IMR-90 (cell line): ENCODE results near the gene OR4D11. TPM values are rescaled to one million over a fixed set of nuclear protein-coding genes. Genes with fewer than 3 reads are reported as not detected.

Source experiments
- ATAC-seq: fragments of 200-7000 bp; cut with Tn5 transposase; 2 replicates; pipeline ENCODE4 v1.9.1; 2020; ENCODE audit warnings: low read depth, mild to moderate bottlenecking, moderate library complexity
- BruUV-seq: library from RNA; stranded (reverse); fragments of 400-500 nt; replicated peaks from 2 replicates; lab custom pipeline; 2021; lab: Mats Ljungman, UMichigan
- CTCF ChIA-PET: fragments of 300-600 bp; formaldehyde crosslinking; extraction: SDS; loops from one replicate; lab custom pipeline; 2021; ENCODE audit warnings: antibody characterized with exemption; lab: Yijun Ruan, JAX
- POLR2A ChIA-PET: fragments of 300-600 bp; sonication (Branson Sonifier 250); formaldehyde crosslinking; loops from one replicate; lab custom pipeline; 2022; ENCODE audit warnings: antibody characterized with exemption; ENCODE audit not compliant: unreplicated experiment; lab: Charles Lee
- DNase-seq: peaks from one replicate; pipeline ENCODE4 v3.0.0; 2013
- H2AFZ ChIP-seq: replicated peaks from 2 replicates; pipeline ENCODE3; 2013; ENCODE audit warnings: low read length, mild to moderate bottlenecking; ENCODE audit not compliant: poor library complexity
- H2AK5ac ChIP-seq: 2 replicates; pipeline ENCODE4 v1.6.1; 2013; ENCODE audit warnings: low read depth, low read length, inconsistent platforms
- H2AK9ac ChIP-seq: replicated peaks from 2 replicates; pipeline ENCODE3; 2013; ENCODE audit warnings: mild to moderate bottlenecking, low read depth, low read length, moderate library complexity; ENCODE audit not compliant: poor library complexity
- H2BK120ac ChIP-seq: 2 replicates; pipeline ENCODE4 v1.6.1; 2013; ENCODE audit warnings: low read depth, low read length, inconsistent platforms
- H2BK15ac ChIP-seq: 3 replicates; pipeline ENCODE4 v1.6.1; 2013; ENCODE audit warnings: low read depth, low read length, inconsistent platforms
- H2BK20ac ChIP-seq: 2 replicates; pipeline ENCODE4 v1.6.1; 2013; ENCODE audit warnings: low read depth, mild to moderate bottlenecking, inconsistent platforms, low read length, moderate library complexity
- H2BK5ac ChIP-seq: 2 replicates; pipeline ENCODE4 v1.6.1; 2013; ENCODE audit warnings: mild to moderate bottlenecking, low read depth, low read length, inconsistent platforms; ENCODE audit not compliant: poor library complexity, severe bottlenecking
- H3K14ac ChIP-seq: replicated peaks from 2 replicates; pipeline ENCODE4 v1.6.1; 2013; ENCODE audit warnings: low read depth, low read length, inconsistent platforms
- H3K18ac ChIP-seq: 2 replicates; pipeline ENCODE4 v1.6.1; 2013; ENCODE audit warnings: low read depth, low read length, control low read depth
- H3K23ac ChIP-seq: 2 replicates; pipeline ENCODE4 v1.6.1; 2013; ENCODE audit warnings: low read depth, low read length, inconsistent platforms
- H3K27ac ChIP-seq: 2 replicates; pipeline ENCODE4 v1.5.1; 2013; ENCODE audit warnings: mild to moderate bottlenecking, control low read depth, low read length; ENCODE audit not compliant: insufficient read depth
- H3K27me3 ChIP-seq: 2 replicates; pipeline ENCODE4 v1.6.1; 2013; ENCODE audit warnings: low read length; ENCODE audit not compliant: control insufficient read depth, insufficient read depth
- H3K36me3 ChIP-seq: 2 replicates; pipeline ENCODE4 v1.6.1; 2013; ENCODE audit warnings: low read length, mixed read lengths; ENCODE audit not compliant: control insufficient read depth, insufficient read depth
- H3K4ac ChIP-seq: 2 replicates; pipeline ENCODE4 v1.6.1; 2013; ENCODE audit warnings: low read depth, low read length, inconsistent platforms
- H3K4me1 ChIP-seq: 2 replicates; pipeline ENCODE4 v1.6.1; 2013; ENCODE audit warnings: low read length, mixed read lengths; ENCODE audit not compliant: control insufficient read depth, insufficient read depth
- H3K4me2 ChIP-seq: 2 replicates; pipeline ENCODE4 v1.6.1; 2013; ENCODE audit warnings: low read depth, mild to moderate bottlenecking, control low read depth, low read length, moderate library complexity
- H3K4me3 ChIP-seq: 2 replicates; pipeline ENCODE4 v1.5.1; 2013; ENCODE audit warnings: low read depth, mild to moderate bottlenecking, control low read depth, low read length, moderate library complexity; ENCODE audit not compliant: insufficient read depth
- H3K56ac ChIP-seq: 2 replicates; pipeline ENCODE4 v1.6.1; 2013; ENCODE audit warnings: low read length, inconsistent platforms; ENCODE audit not compliant: insufficient read depth; ENCODE audit errors: extremely low read depth
- H3K79me1 ChIP-seq, 2 experiments: 2 replicates each; pipeline ENCODE4 v1.6.1; 2013; ENCODE audit warnings: low read length in 2 of 2, inconsistent platforms in 1 of 2, low read depth in 1 of 2
- H3K9ac ChIP-seq: 2 replicates; pipeline ENCODE4 v1.6.1; 2013; ENCODE audit warnings: low read depth, low read length, control low read depth
- H3K9me1 ChIP-seq: 2 replicates; pipeline ENCODE4 v1.6.1; 2013; ENCODE audit warnings: low read length, inconsistent platforms; ENCODE audit not compliant: insufficient read depth
- H3K9me3 ChIP-seq: 2 replicates; pipeline ENCODE4 v1.6.1; 2013; ENCODE audit warnings: low read length; ENCODE audit not compliant: control insufficient read depth, insufficient read depth
- H4K20me1 ChIP-seq: 2 replicates; pipeline ENCODE4 v1.6.1; 2013; ENCODE audit warnings: low read length, inconsistent platforms; ENCODE audit not compliant: insufficient read depth
- H4K5ac ChIP-seq: 2 replicates; pipeline ENCODE4 v1.6.1; 2013; ENCODE audit warnings: mild to moderate bottlenecking, low read depth, low read length, control low read depth
- H4K8ac ChIP-seq, 2 experiments: 2 replicates each; pipeline ENCODE4 v1.6.1; 2013; ENCODE audit warnings: low read depth in 2 of 2, low read length in 2 of 2, control low read depth in 1 of 2, inconsistent platforms in 1 of 2
- H4K91ac ChIP-seq: 2 replicates; pipeline ENCODE4 v1.6.1; 2013; ENCODE audit warnings: low read depth, low read length, inconsistent platforms; ENCODE audit not compliant: insufficient read depth
- MXI1 ChIP-seq: IDR thresholded peaks from 2 replicates; pipeline ENCODE4 v1.6.1; 2012; ENCODE audit warnings: low read depth, mild to moderate bottlenecking, low read length, moderate library complexity, borderline replicate concordance
- RFX5 ChIP-seq: IDR thresholded peaks from 2 replicates; pipeline ENCODE4 v1.8.0; 2012; ENCODE audit warnings: low read depth, mild to moderate bottlenecking, low read length, moderate library complexity
- WGBS, 2 experiments: methylation state at CpG; one replicate each; pipeline versions ENCODE4 v1.1.5 to v1.1.7; 2013; ENCODE audit warnings: missing lambda C conversion rate in 2 of 2; ENCODE audit not compliant: insufficient read length in 1 of 2; ENCODE audit errors: extremely low coverage in 2 of 2; 5-methylcytosine and 5-hydroxymethylcytosine counted together
- dilution Hi-C: fragments of 300-500 bp; cut with HindIII; formaldehyde crosslinking; loops from one replicate; pipeline ENCODE4 v1.14.3; 2018; ENCODE audit warnings: low sequenced_read_pairs; ENCODE audit not compliant: unreplicated experiment
- in situ Hi-C: fragments of 300-500 bp; cut with MboI; formaldehyde crosslinking; loops from 3 replicates; pipeline ENCODE4 v1.14.3; 2019; ENCODE audit warnings: low sequenced_read_pairs, inconsistent platforms, mixed read lengths
- intact Hi-C: fragments of 100-400 bp; cut with micrococcal nuclease; formaldehyde crosslinking; loops from 2 replicates; pipeline ENCODE4 v1.10.0; 2022
- polyA plus RNA-seq, 3 experiments: library from polyadenylated mRNA; depleted of rRNA; stranded (reverse); fragments of >200 nt; gene quantifications; 2 replicates each; pipeline ENCODE4 v1.2.3, GENCODE V29; 2012; ENCODE audit warnings: low replicate concordance in 1 of 3
- total RNA-seq: library from RNA; depleted of rRNA; stranded (reverse); fragments of >200 nt; gene quantifications from 2 replicates; pipeline ENCODE4 v1.2.3, GENCODE V29; 2012; rRNA removed

OR4D11 gene
- total and polyA plus RNA-seq, 2 of the 4 experiments (the other 2 are of a cell fraction) = not detected

DNA sequence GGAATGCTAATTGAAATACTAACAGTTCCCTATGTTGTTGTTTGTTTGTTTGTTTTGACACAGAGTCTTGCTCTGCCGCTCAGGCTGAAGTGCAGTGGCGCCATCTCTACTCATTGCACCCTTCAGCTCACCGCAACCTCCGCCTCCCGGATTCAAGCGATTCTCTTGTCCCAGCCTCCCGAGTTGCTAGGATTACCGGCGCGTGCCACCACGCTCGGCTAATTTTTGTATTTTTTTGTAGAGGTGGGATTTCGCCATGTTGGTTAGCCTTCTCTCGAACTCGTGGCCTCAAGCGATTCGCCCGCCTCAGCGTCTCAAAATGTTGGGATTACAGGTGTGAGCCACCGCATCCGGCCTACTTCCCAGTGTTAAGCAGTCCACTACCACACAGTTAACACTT, 49.9 kb downstream of the OR4D11 start:
- in situ Hi-C loops = loop anchor here (10.0 to 25.0 kb wide), 2 partner anchors 251 to 966 kb away; partner anchors contain the start of genes LPXN and ZFP91
- Histone ChIP-seq H2BK15ac (no peak overlapping the region), H4K20me1 (peaks cover 10% of the 10 kb centered on the region), H3K18ac (no peak overlapping the region), H3K23ac (no peak overlapping the region), H3K4me3 (no peak overlapping the region), H3K9me1 (no peaks in the 10 kb centered on the region), H3K27ac (no peak overlapping the region), H3K4me1 (0 out of 2 replicates have a peak, but pooled peaks cover 3% of the 10 kb centered on the region), H4K5ac (no peak overlapping the region), H2AK9ac (no peak overlapping the region), H2BK20ac (no peak overlapping the region), H3K27me3 (no peaks in the 10 kb centered on the region), H4K91ac (no peak overlapping the region), H3K9ac (no peak overlapping the region), H2AFZ (no peak overlapping the region), H2AK5ac (no peak overlapping the region), H3K56ac (no peak overlapping the region), H4K8ac (no peak overlapping the region), H3K79me1 (no peaks in the 10 kb centered on the region), H3K4me2 (no peak overlapping the region), H3K14ac (no peak overlapping the region), H3K4ac (no peak overlapping the region), H2BK5ac (no peak overlapping the region), H3K9me3 (no peaks in the 10 kb centered on the region), H2BK120ac (no peak overlapping the region), H3K36me3 (no peaks in the 10 kb centered on the region)
- dilution Hi-C loops = no loop called here
- WGBS, 2 experiments = no CpG with 5 or more reads among the region's 21 CpGs
- TF ChIP-seq MXI1 (no peak), RFX5 (no peak)
- no TSS peak for BruUV-seq
- POLR2A ChIA-PET = no interaction called here
- intact Hi-C loops = loop anchor here (5.0 to 10.0 kb wide), 2 partner anchors 249 to 979 kb away; partner anchors contain the start of genes LPXN and ZFP91
- CTCF ChIA-PET = no interaction called here
- DNase-seq (no peak), ATAC-seq (no peak)

Other genes starting within 250 kb of the OR4D11 start
- not detected in 2 replicates for gene OR5AN1, start 144.7 kb upstream of the OR4D11 start, total RNA-seq
- not detected in 2 replicates for gene OR5AN1, start 144.7 kb upstream of the OR4D11 start, polyA plus RNA-seq (2012; rRNA removed)
- gene OR5A2, start 77.2 kb upstream of the OR4D11 start, total RNA-seq = not detected in 2 replicates
- not detected in 2 replicates for gene OR5A2, start 77.2 kb upstream of the OR4D11 start, polyA plus RNA-seq (2012; rRNA removed)
- not detected in 2 replicates for gene OR5A1, start 67.1 kb upstream of the OR4D11 start, total RNA-seq
- gene OR5A1, start 67.1 kb upstream of the OR4D11 start, polyA plus RNA-seq (2012; rRNA removed) = not detected in 2 replicates
- not detected in 2 replicates for gene OR4D6, start 46.6 kb upstream of the OR4D11 start, total RNA-seq
- not detected in 2 replicates for gene OR4D6, start 46.6 kb upstream of the OR4D11 start, polyA plus RNA-seq (2012; rRNA removed)
- gene OR4D10, start 30.3 kb upstream of the OR4D11 start, total RNA-seq = not detected in 2 replicates
- gene OR4D10, start 30.3 kb upstream of the OR4D11 start, polyA plus RNA-seq (2012; rRNA removed) = not detected in 2 replicates
- not detected in 2 replicates for gene OR4D9, start 8.0 kb downstream of the OR4D11 start, total RNA-seq
- gene OR4D9, start 8.0 kb downstream of the OR4D11 start, polyA plus RNA-seq (2012; rRNA removed) = not detected in 2 replicates
- 27.2 and 27.4 TPM in 2 replicates for gene OSBP, start 112.2 kb downstream of the OR4D11 start, total RNA-seq
- 15.4 and 22.1 TPM in 2 replicates for gene OSBP, start 112.2 kb downstream of the OR4D11 start, polyA plus RNA-seq (2012; rRNA removed)
- 3.9 and 4.4 TPM in 2 replicates for gene PATL1, start 165.5 kb downstream of the OR4D11 start, total RNA-seq
- 29.7 and 30.9 TPM in 2 replicates for gene PATL1, start 165.5 kb downstream of the OR4D11 start, polyA plus RNA-seq (2012; rRNA removed)
- not detected in 2 replicates for gene OR10V1, start 210.3 kb downstream of the OR4D11 start, total RNA-seq
- not detected in 2 replicates for gene OR10V1, start 210.3 kb downstream of the OR4D11 start, polyA plus RNA-seq (2012; rRNA removed)